Aortic smooth muscle cell (primary cell): Measurements from ENCODE around the gene CFAP92. TPM values are rescaled to one million over a fixed set of nuclear protein-coding genes. Genes with fewer than 3 reads are reported as not detected.

Experiments used
- total RNA-seq: library from RNA; depleted of rRNA; stranded (reverse); fragments of >200 nt; gene quantifications from 2 replicates; pipeline ENCODE4 v1.2.3, GENCODE V29; 2014

Gene CFAP92
- not detected in 2 replicates for total RNA-seq

GRCh38 chr3:128993461-128994172 lies at the start of gene CFAP92:
Gene CFAP92 (minus strand): TSS chr3:128994076. CDS start chr3:128993304, 772 bp downstream.

GRCh38 chr3:129001101-129001805 lies 7.4 kb upstream of the CFAP92 start, which contains the start of gene EFCC1:
Gene EFCC1 (plus strand): TSS chr3:129001304. CDS start chr3:129001629, 325 bp downstream.

GRCh38 chr3:128879125-128879969 lies 114.5 kb downstream of the CFAP92 start, which contains the start of gene ACAD9:
Gene ACAD9 (plus strand): TSS chr3:128879620. CDS start chr3:128879692, 72 bp downstream.

Other genes with a start within 250 kb of the CFAP92 start
- gene ACAD9, start 114.5 kb downstream of the CFAP92 start, total RNA-seq = 33.6 and 40.4 TPM in 2 replicates
- under 0.01 TPM in 1 of 2 replicates, not detected in the other for gene EFCC1, start 7.2 kb upstream of the CFAP92 start, total RNA-seq
- gene GP9, start 66.7 kb upstream of the CFAP92 start, total RNA-seq = not detected in 2 replicates
- gene RAB43, start 127.7 kb upstream of the CFAP92 start, total RNA-seq = 10.8 and 11.8 TPM in 2 replicates
- 32.5 and 37.4 TPM in 2 replicates for gene ISY1, start 167.0 kb upstream of the CFAP92 start, total RNA-seq
- 214 and 245 TPM in 2 replicates for gene CNBP, start 189.8 kb upstream of the CFAP92 start, total RNA-seq